GM23338 (cell line): ENCODE results near the gene YY1AP1.
"Not testable (repeated sequence)": the region's sequence is repeated elsewhere in the genome, so short reads cannot be mapped to it uniquely, and the experiment has no call there.

ENCODE experiments used
- CTCF ChIP-seq, 2 experiments: fragments of 200-600 bp in 1 of 2; sonication (generic) in 1 of 2; conservative IDR thresholded peaks; 2 replicates each; pipeline versions ENCODE4 v1.5.1 to v1.6.1; 2016 to 2017; ENCODE audit warnings: antibody characterized with exemption in 2 of 2, low read depth in 2 of 2, mild to moderate bottlenecking in 2 of 2, moderate library complexity in 1 of 2
- EZH2 ChIP-seq: fragments of 200-600 bp; sonication (generic); IDR thresholded peaks from one replicate; pipeline ENCODE4 v1.8.0; 2017; ENCODE audit warnings: antibody characterized with exemption, mild to moderate bottlenecking, low read depth; ENCODE audit not compliant: unreplicated experiment
- EZH2phosphoT487 ChIP-seq: fragments of 200-600 bp; sonication (generic); IDR thresholded peaks from one replicate; pipeline ENCODE4 v1.8.1; 2018; ENCODE audit warnings: antibody characterized with exemption; ENCODE audit not compliant: unreplicated experiment

GRCh38 chr1:155701675-155702074 is 13.1 kb upstream of the YY1AP1 start:
- TF ChIP-seq EZH2; EZH2phosphoT487; CTCF (conservative IDR thresholded peaks at IDR 0.05; ENCODE audit: low read depth in 2 of 2): not testable (repeated sequence)
